ENCODE measurements around the gene EPHA4.

DNA sequence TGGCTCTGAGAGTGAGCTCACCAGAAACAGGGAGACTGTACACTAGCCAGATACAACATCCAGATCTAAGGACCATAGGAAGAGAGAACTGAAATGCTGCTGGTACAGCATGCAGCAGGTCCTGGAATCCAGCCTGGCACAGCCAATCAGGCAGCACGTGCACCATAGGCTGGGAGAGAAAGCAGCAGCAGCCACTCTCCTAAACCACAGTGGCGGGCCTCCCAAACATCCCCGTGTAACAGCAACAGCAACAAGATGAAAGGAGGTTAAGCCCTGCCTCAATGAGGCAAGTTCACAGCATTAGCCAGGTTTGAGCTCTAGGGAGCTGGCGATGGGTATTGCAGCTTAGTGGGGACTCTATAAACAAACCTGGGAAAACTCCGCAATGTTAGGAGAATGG, 192.0 kb downstream of the EPHA4 start:
- TF ChIP-seq, protein P1, sequence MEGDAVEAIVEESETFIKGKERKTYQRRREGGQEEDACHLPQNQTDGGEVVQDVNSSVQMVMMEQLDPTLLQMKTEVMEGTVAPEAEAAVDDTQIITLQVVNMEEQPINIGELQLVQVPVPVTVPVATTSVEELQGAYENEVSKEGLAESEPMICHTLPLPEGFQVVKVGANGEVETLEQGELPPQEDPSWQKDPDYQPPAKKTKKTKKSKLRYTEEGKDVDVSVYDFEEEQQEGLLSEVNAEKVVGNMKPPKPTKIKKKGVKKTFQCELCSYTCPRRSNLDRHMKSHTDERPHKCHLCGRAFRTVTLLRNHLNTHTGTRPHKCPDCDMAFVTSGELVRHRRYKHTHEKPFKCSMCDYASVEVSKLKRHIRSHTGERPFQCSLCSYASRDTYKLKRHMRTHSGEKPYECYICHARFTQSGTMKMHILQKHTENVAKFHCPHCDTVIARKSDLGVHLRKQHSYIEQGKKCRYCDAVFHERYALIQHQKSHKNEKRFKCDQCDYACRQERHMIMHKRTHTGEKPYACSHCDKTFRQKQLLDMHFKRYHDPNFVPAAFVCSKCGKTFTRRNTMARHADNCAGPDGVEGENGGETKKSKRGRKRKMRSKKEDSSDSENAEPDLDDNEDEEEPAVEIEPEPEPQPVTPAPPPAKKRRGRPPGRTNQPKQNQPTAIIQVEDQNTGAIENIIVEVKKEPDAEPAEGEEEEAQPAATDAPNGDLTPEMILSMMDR (IDR thresholded peaks at IDR 0.05): no peak
- no peak for TF ChIP-seq EZH2 (IDR thresholded peaks at IDR 0.05; ENCODE audit: borderline replicate concordance, insufficient read depth, low read depth, low read length, poor library complexity, severe bottlenecking)
